AG20443 (cell line): ENCODE data around the gene CBX1.

Source experiments
- DNase-seq: peaks from one replicate; pipeline ENCODE4 v3.0.0; 2012; ENCODE audit warnings: low spot score, mixed read lengths

The CBX1 gene

GRCh38 chr17:48025904-48026501, 75.3 kb downstream of the CBX1 start:
- DNase-seq = no peak

GRCh38 chr17:48025040-48025903, 76.0 kb downstream of the CBX1 start:
- peak; percentile 94 for DNase-seq

- peak; percentile 70 for DNase-seq
These were observed 76.9 kb downstream of the CBX1 start for GRCh38 chr17:48024149-48025039.

- peak; percentile 72 for DNase-seq
These were observed 77.7 kb downstream of the CBX1 start for GRCh38 chr17:48023400-48024148.

- DNase-seq = no peak
These were observed 78.4 kb downstream of the CBX1 start for GRCh38 chr17:48022901-48023300.

DNA sequence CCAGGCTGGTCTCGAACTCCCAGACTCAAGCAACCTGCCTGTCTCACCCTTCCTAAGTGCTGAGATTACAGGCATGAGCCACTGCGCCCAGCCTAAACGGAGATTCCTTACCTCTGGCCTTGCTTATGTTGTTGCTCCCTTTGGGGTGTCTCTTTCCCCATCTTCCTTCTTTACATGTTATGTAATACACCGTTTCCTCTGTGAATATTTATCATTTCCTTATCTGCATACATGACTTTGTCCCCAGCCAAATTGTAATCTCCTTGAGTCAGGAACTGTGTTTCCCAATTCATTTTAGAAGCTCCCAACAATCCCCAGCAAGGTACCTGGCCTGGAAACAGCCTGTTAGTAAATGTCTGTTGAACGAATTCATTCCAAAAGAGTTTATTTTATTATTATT, 79.3 kb downstream of the CBX1 start:
- no peak for DNase-seq
